ENCODE measurements around the gene SP8.

Gene SP8

GRCh38 chr7:20794676-20795075 lies 8.0 kb upstream of the SP8 start:
- ATAC-seq: no peak

GRCh38 chr7:20793694-20794394 lies 7.2 kb upstream of the SP8 start:
- TF ChIP-seq TOX (CRISPR knock-in tag; IDR thresholded peaks at IDR 0.05; ENCODE audit: borderline replicate concordance) (no peak), CREB5 (CRISPR knock-in tag; IDR thresholded peaks at IDR 0.05; ENCODE audit: low read depth) (no peak), OSR1 (CRISPR knock-in tag; IDR thresholded peaks at IDR 0.05) (no peak), POU6F1 (CRISPR knock-in tag; IDR thresholded peaks at IDR 0.05; ENCODE audit: borderline replicate concordance, low read depth) (no peak)
- ATAC-seq: no peak

More at GRCh38 chr7:20794676-20795075, 8.0 kb upstream of the SP8 start:
- TF ChIP-seq PATZ1 (CRISPR knock-in tag; IDR thresholded peaks at IDR 0.05; ENCODE audit: borderline replicate concordance): no peak
- TF ChIP-seq RARB (CRISPR knock-in tag; IDR thresholded peaks at IDR 0.05): no peak
- no peak for TF ChIP-seq BACH2 (CRISPR knock-in tag; IDR thresholded peaks at IDR 0.05; ENCODE audit: borderline replicate concordance)
- no peak for TF ChIP-seq TSHZ2 (CRISPR knock-in tag; IDR thresholded peaks at IDR 0.05)
- TF ChIP-seq PPARA (CRISPR knock-in tag; IDR thresholded peaks at IDR 0.05; ENCODE audit: borderline replicate concordance): no peak
- no peak for TF ChIP-seq SNAI2 (CRISPR knock-in tag; IDR thresholded peaks at IDR 0.05)
- TF ChIP-seq GLIS3 (CRISPR knock-in tag; IDR thresholded peaks at IDR 0.05): no peak
- TF ChIP-seq ZNF565 (CRISPR knock-in tag; conservative IDR thresholded peaks at IDR 0.05; ENCODE audit: low read depth): no peak

GRCh38 chr7:20793248-20793647 lies 6.6 kb upstream of the SP8 start:
- no peak for ATAC-seq
- no peak for TF ChIP-seq TSHZ2 (CRISPR knock-in tag; IDR thresholded peaks at IDR 0.05)
- TF ChIP-seq ARNTL (CRISPR knock-in tag; IDR thresholded peaks at IDR 0.05; ENCODE audit: borderline replicate concordance, low read depth): no peak
- no peak for TF ChIP-seq POU6F1 (CRISPR knock-in tag; IDR thresholded peaks at IDR 0.05; ENCODE audit: borderline replicate concordance, low read depth)
